ENCODE results near the gene E4F1. TPM values are rescaled to one million over a fixed set of nuclear protein-coding genes. Genes with fewer than 3 reads are reported as not detected.

Gene E4F1
- 40.0 and 47.9 TPM in 2 replicates for total RNA-seq (2014; rRNA removed; shearing (Covaris generic))

GRCh38 chr16:2223221-2223941 lies at the start of gene E4F1:
Gene E4F1 (plus strand): TSS chr16:2223591. CDS start chr16:2223614, 23 bp downstream.

GRCh38 chr16:2196162-2196980 lies 27.0 kb upstream of the E4F1 start, which contains the start of gene CASKIN1:
Gene CASKIN1 (minus strand): TSS chr16:2196605. CDS start chr16:2196432, 173 bp downstream.

GRCh38 chr16:2205104-2205966 lies 18.1 kb upstream of the E4F1 start, which contains the start of gene MLST8:
Gene MLST8 (plus strand): TSS chr16:2205454. CDS start chr16:2206086, 632 bp downstream.

GRCh38 chr16:2210386-2211365 lies 12.7 kb upstream of the E4F1 start, which contains the start of gene BRICD5:
Gene BRICD5 (minus strand): TSS chr16:2210863. CDS start chr16:2210833, 30 bp downstream.

GRCh38 chr16:2214719-2214968 lies 8.7 kb upstream of the E4F1 start, which contains the start of gene PGP:
Gene PGP (minus strand): TSS chr16:2214840. CDS start chr16:2214777, 63 bp downstream.

GRCh38 chr16:2236337-2237101 lies 13.1 kb downstream of the E4F1 start, which contains the start of gene DNASE1L2:
Gene DNASE1L2 (plus strand): TSS chr16:2236444. CDS start chr16:2236817, 373 bp downstream.

GRCh38 chr16:2251296-2252111 lies 28.1 kb downstream of the E4F1 start, which contains the start of gene ECI1:
Gene ECI1 (minus strand): TSS chr16:2251587. CDS start chr16:2251566, 21 bp downstream.

GRCh38 chr16:2267913-2268666 lies 44.7 kb downstream of the E4F1 start, which contains the start of gene RNPS1:
Gene RNPS1 (minus strand): TSS chr16:2268126. CDS start chr16:2264643, 3,483 bp downstream.

Small RNA genes within 50 kb of the gene (small RNA-seq; reads per million reads assigned to genes)
- gene MIR3677 (not detected), gene MIR4717 (not detected)

Other genes with a start within 250 kb of the E4F1 start
- 0.23 TPM in 1 of 2 replicates, not detected in the other for gene NOXO1, start 242.1 kb upstream of the E4F1 start, total RNA-seq (2014; rRNA removed; shearing (Covaris generic))
- gene GFER, start 239.4 kb upstream of the E4F1 start, total RNA-seq (2014; rRNA removed; shearing (Covaris generic)): 46.0 and 50.1 TPM in 2 replicates
- 1.6 and 2.0 TPM in 2 replicates for gene SYNGR3, start 233.6 kb upstream of the E4F1 start, total RNA-seq (2014; rRNA removed; shearing (Covaris generic))
- 59.6 and 76.5 TPM in 2 replicates for gene ZNF598, start 213.8 kb upstream of the E4F1 start, total RNA-seq (2014; rRNA removed; shearing (Covaris generic))
- 1.0 and 1.5 TPM in 2 replicates for gene NPW, start 203.8 kb upstream of the E4F1 start, total RNA-seq (2014; rRNA removed; shearing (Covaris generic))
- gene NHERF2, start 196.7 kb upstream of the E4F1 start, total RNA-seq (2014; rRNA removed; shearing (Covaris generic)): 113 and 117 TPM in 2 replicates
- gene NTHL1, start 175.8 kb upstream of the E4F1 start, total RNA-seq (2014; rRNA removed; shearing (Covaris generic)): 58.6 and 71.2 TPM in 2 replicates
- 75.3 and 90.4 TPM in 2 replicates for gene TSC2, start 175.6 kb upstream of the E4F1 start, total RNA-seq (2014; rRNA removed; shearing (Covaris generic))
- 90.3 and 104 TPM in 2 replicates for gene PKD1, start 87.7 kb upstream of the E4F1 start, total RNA-seq (2014; rRNA removed; shearing (Covaris generic))
- gene RAB26, start 75.0 kb upstream of the E4F1 start, total RNA-seq (2014; rRNA removed; shearing (Covaris generic)): 9.0 and 16.0 TPM in 2 replicates
- gene TRAF7, start 67.8 kb upstream of the E4F1 start, total RNA-seq (2014; rRNA removed; shearing (Covaris generic)): 71.3 and 72.5 TPM in 2 replicates
- 1.1 and 1.4 TPM in 2 replicates for gene CASKIN1, start 27.0 kb upstream of the E4F1 start, total RNA-seq (2014; rRNA removed; shearing (Covaris generic))
- gene MLST8, start 18.1 kb upstream of the E4F1 start, total RNA-seq (2014; rRNA removed; shearing (Covaris generic)): 44.6 and 65.4 TPM in 2 replicates
- gene BRICD5, start 12.7 kb upstream of the E4F1 start, total RNA-seq (2014; rRNA removed; shearing (Covaris generic)): 1.3 and 3.0 TPM in 2 replicates
- gene PGP, start 8.8 kb upstream of the E4F1 start, total RNA-seq (2014; rRNA removed; shearing (Covaris generic)): 19.2 and 26.6 TPM in 2 replicates
- 1.0 and 1.5 TPM in 2 replicates for gene DNASE1L2, start 12.9 kb downstream of the E4F1 start, total RNA-seq (2014; rRNA removed; shearing (Covaris generic))
- gene ECI1, start 28.0 kb downstream of the E4F1 start, total RNA-seq (2014; rRNA removed; shearing (Covaris generic)): 86.9 and 97.5 TPM in 2 replicates
- 254 and 259 TPM in 2 replicates for gene RNPS1, start 44.5 kb downstream of the E4F1 start, total RNA-seq (2014; rRNA removed; shearing (Covaris generic))
- 0.40 and 0.60 TPM in 2 replicates for gene ABCA3, start 117.1 kb downstream of the E4F1 start, total RNA-seq (2014; rRNA removed; shearing (Covaris generic))
- gene CCNF, start 205.9 kb downstream of the E4F1 start, total RNA-seq (2014; rRNA removed; shearing (Covaris generic)): 39.2 and 42.2 TPM in 2 replicates
- gene TEDC2, start 236.5 kb downstream of the E4F1 start, total RNA-seq (2014; rRNA removed; shearing (Covaris generic)): 33.7 and 40.7 TPM in 2 replicates
- gene NTN3, start 247.7 kb downstream of the E4F1 start, total RNA-seq (2014; rRNA removed; shearing (Covaris generic)): 0.37 and 0.64 TPM in 2 replicates

All from A375 (cell line).